G401.6 (cell line): ENCODE data around the gene CUEDC2.
A peak's percentile ranks its signal among the peaks of the same experiment; 100 is the strongest.
"Not testable (repeated sequence)": the region's sequence is repeated elsewhere in the genome, so short reads cannot be mapped to it uniquely, and the experiment has no call there.

Experiments used
- FAIRE-seq: peaks from 2 replicates; lab custom pipeline; 2012; peaks lifted over from hg19 to GRCh38; lab: Jason Lieb, UNC

The CUEDC2 gene

GRCh38 chr10:102454662-102455487 is 22.5 kb upstream of the CUEDC2 start:
- not testable (repeated sequence) for FAIRE-seq

- FAIRE-seq, result no peak
Observed at GRCh38 chr10:102453502-102453901, 21.1 kb upstream of the CUEDC2 start.

GRCh38 chr10:102452672-102453340 is 20.4 kb upstream of the CUEDC2 start:
- no peak for FAIRE-seq

- no peak for FAIRE-seq
Observed at GRCh38 chr10:102451105-102451969, 19.0 kb upstream of the CUEDC2 start, which contains the start of gene C10orf95. Gene C10orf95, minus strand, starts transcription at chr10:102451543. Its CDS starts 450 bp downstream, at chr10:102451093.

- no peak for FAIRE-seq
Observed at GRCh38 chr10:102450374-102451104, 18.2 kb upstream of the CUEDC2 start.

GRCh38 chr10:102450124-102450373 is 17.7 kb upstream of the CUEDC2 start:
- no peak for FAIRE-seq

GRCh38 chr10:102449321-102450123 is 17.1 kb upstream of the CUEDC2 start:
- peak; percentile 95 for FAIRE-seq

GRCh38 chr10:102444851-102445250 is 12.5 kb upstream of the CUEDC2 start:
- FAIRE-seq, result peak; percentile 19

GRCh38 chr10:102438374-102438773 is 6.0 kb upstream of the CUEDC2 start:
- no peak for FAIRE-seq

- FAIRE-seq, result no peak
Observed at GRCh38 chr10:102437515-102437914, 5.1 kb upstream of the CUEDC2 start.

- no peak for FAIRE-seq
Observed at GRCh38 chr10:102436312-102436711, 3.9 kb upstream of the CUEDC2 start.

GRCh38 chr10:102435529-102436233 is 3.3 kb upstream of the CUEDC2 start:
- no peak for FAIRE-seq

- no peak for FAIRE-seq
Observed at GRCh38 chr10:102435133-102435497, 2.7 kb upstream of the CUEDC2 start.

- FAIRE-seq, result no peak
Observed at GRCh38 chr10:102434394-102435132, 2.2 kb upstream of the CUEDC2 start.

- FAIRE-seq, result no peak
Observed at GRCh38 chr10:102433619-102434046, 1.3 kb upstream of the CUEDC2 start.

GRCh38 chr10:102431452-102432124 is 786 bp downstream of the CUEDC2 start:
- FAIRE-seq, result no peak

GRCh38 chr10:102429468-102429867 is 2.9 kb downstream of the CUEDC2 start:
- no peak for FAIRE-seq

- FAIRE-seq, result no peak
Observed at GRCh38 chr10:102426803-102427287, 5.5 kb downstream of the CUEDC2 start.

- no peak for FAIRE-seq
Observed at GRCh38 chr10:102425444-102425843, 6.9 kb downstream of the CUEDC2 start.
